HEK293 (cell line): Measurements from ENCODE around the gene RPS15.
A peak's percentile ranks its signal among the peaks of the same experiment; 100 is the strongest.

Source experiments
- ATF2 ChIP-seq: fragments of 450-650 bp; formaldehyde crosslinking; IDR thresholded peaks from 2 replicates; pipeline ENCODE4 v1.5.1; 2016; ENCODE audit warnings: missing biosample characterization, missing genetic modification characterization, low read depth
- EGR2 ChIP-seq: fragments of 450-650 bp; formaldehyde crosslinking; IDR thresholded peaks from 2 replicates; pipeline ENCODE4 v1.5.1; 2016; ENCODE audit warnings: low read depth, missing biosample characterization, missing genetic modification characterization
- HOXC10 ChIP-seq: sonication (generic); formaldehyde crosslinking; IDR thresholded peaks from 2 replicates; pipeline ENCODE4 v1.8.1; 2023; ENCODE audit warnings: mild to moderate bottlenecking, missing genetic modification reagents
- KLF7 ChIP-seq: fragments of 450-650 bp; formaldehyde crosslinking; IDR thresholded peaks from 2 replicates; pipeline ENCODE4 v1.5.1; 2016; ENCODE audit warnings: missing biosample characterization, missing genetic modification characterization, borderline replicate concordance
- OSR2 ChIP-seq: fragments of 450-650 bp; formaldehyde crosslinking; IDR thresholded peaks from 2 replicates; pipeline ENCODE4 v1.5.1; 2016; ENCODE audit warnings: missing biosample characterization, missing genetic modification characterization
- PBX3 ChIP-seq: sonication (generic); formaldehyde crosslinking; IDR thresholded peaks from 2 replicates; pipeline ENCODE4 v1.8.1; 2022; ENCODE audit warnings: mild to moderate bottlenecking, moderate library complexity, missing genetic modification reagents
- PRDM1 ChIP-seq: fragments of 450-650 bp; formaldehyde crosslinking; IDR thresholded peaks from 2 replicates; pipeline ENCODE4; 2016; ENCODE audit warnings: missing biosample characterization, missing genetic modification characterization
- PRDM2 ChIP-seq: fragments of 450-650 bp; formaldehyde crosslinking; IDR thresholded peaks from 2 replicates; pipeline ENCODE4 v1.5.1; 2016; ENCODE audit warnings: missing biosample characterization, missing genetic modification characterization, borderline replicate concordance
- SETDB1 ChIP-seq: IDR thresholded peaks from one replicate; pipeline ENCODE4 v1.6.1; 2017; ENCODE audit warnings: mild to moderate bottlenecking, low read length, moderate library complexity, mixed read lengths; ENCODE audit not compliant: insufficient read length
- ZBTB20 ChIP-seq: fragments of 450-650 bp; formaldehyde crosslinking; IDR thresholded peaks from 2 replicates; pipeline ENCODE4 v1.5.1; 2016; ENCODE audit warnings: missing biosample characterization, missing genetic modification characterization
- ZNF16 ChIP-seq: fragments of 450-650 bp; formaldehyde crosslinking; IDR thresholded peaks from 2 replicates; pipeline ENCODE4 v1.5.1; 2016; ENCODE audit warnings: low read depth, missing biosample characterization, missing genetic modification characterization
- ZNF2 ChIP-seq: fragments of 450-650 bp; formaldehyde crosslinking; IDR thresholded peaks from 2 replicates; pipeline ENCODE4 v1.5.1; 2016; ENCODE audit warnings: missing biosample characterization, missing genetic modification characterization
- ZNF211 ChIP-seq: fragments of 450-650 bp; formaldehyde crosslinking; IDR thresholded peaks from 2 replicates; pipeline ENCODE4 v1.5.1; 2016; ENCODE audit warnings: low read depth, missing biosample characterization, missing genetic modification characterization
- ZNF23 ChIP-seq: fragments of 450-650 bp; formaldehyde crosslinking; IDR thresholded peaks from 2 replicates; pipeline ENCODE4 v1.5.1; 2016; ENCODE audit warnings: missing biosample characterization, missing genetic modification characterization, borderline replicate concordance
- ZNF24 ChIP-seq: fragments of 450-650 bp; formaldehyde crosslinking; IDR thresholded peaks from 2 replicates; pipeline ENCODE4 v1.5.1; 2016; ENCODE audit warnings: missing biosample characterization, missing genetic modification characterization
- ZNF350 ChIP-seq: fragments of 450-650 bp; formaldehyde crosslinking; IDR thresholded peaks from 2 replicates; pipeline ENCODE4 v1.5.0; 2017; ENCODE audit warnings: missing biosample characterization, mild to moderate bottlenecking, missing genetic modification characterization
- ZNF433 ChIP-seq: fragments of 450-650 bp; formaldehyde crosslinking; IDR thresholded peaks from 2 replicates; pipeline ENCODE4 v1.5.1; 2016; ENCODE audit warnings: missing biosample characterization, missing genetic modification characterization, low read depth
- ZNF548 ChIP-seq: fragments of 450-650 bp; formaldehyde crosslinking; IDR thresholded peaks from 2 replicates; pipeline ENCODE4 v1.5.1; 2016; ENCODE audit warnings: missing biosample characterization, missing genetic modification characterization
- ZNF600 ChIP-seq: fragments of 450-650 bp; formaldehyde crosslinking; IDR thresholded peaks from 2 replicates; pipeline ENCODE4 v1.5.1; 2016; ENCODE audit warnings: missing biosample characterization, missing genetic modification characterization
- ZNF623 ChIP-seq: fragments of 450-650 bp; formaldehyde crosslinking; IDR thresholded peaks from 2 replicates; pipeline ENCODE4 v1.5.1; 2016; ENCODE audit warnings: missing biosample characterization, missing genetic modification characterization
- ZNF654 ChIP-seq: fragments of 450-650 bp; formaldehyde crosslinking; IDR thresholded peaks from 2 replicates; pipeline ENCODE4 v1.5.1; 2016; ENCODE audit warnings: low read depth, missing biosample characterization, missing genetic modification characterization
- ZNF707 ChIP-seq: fragments of 450-650 bp; formaldehyde crosslinking; IDR thresholded peaks from 2 replicates; pipeline ENCODE4 v1.5.1; 2016; ENCODE audit warnings: missing biosample characterization, missing genetic modification characterization
- ZNF768 ChIP-seq: fragments of 450-650 bp; formaldehyde crosslinking; IDR thresholded peaks from 2 replicates; pipeline ENCODE4 v1.5.1; 2018; ENCODE audit warnings: missing biosample characterization, mild to moderate bottlenecking, missing genetic modification characterization
- ZNF792 ChIP-seq: fragments of 450-650 bp; formaldehyde crosslinking; IDR thresholded peaks from 2 replicates; pipeline ENCODE4 v1.5.1; 2016; ENCODE audit warnings: missing biosample characterization, missing genetic modification characterization
- ZNF830 ChIP-seq: fragments of 450-650 bp; IDR thresholded peaks from 2 replicates; pipeline ENCODE4 v1.5.0; 2018; ENCODE audit warnings: missing biosample characterization, missing genetic modification characterization, low read depth, mild to moderate bottlenecking, moderate library complexity
- TF ChIP-seq, protein P1 (sequence below): fragments of 450-650 bp; formaldehyde crosslinking; IDR thresholded peaks from 2 replicates; pipeline ENCODE4; 2016; ENCODE audit warnings: missing biosample characterization, missing genetic modification characterization
- TF ChIP-seq, protein P2 (sequence below): fragments of 450-650 bp; formaldehyde crosslinking; IDR thresholded peaks from 2 replicates; pipeline ENCODE4 v1.5.1; 2016; ENCODE audit warnings: missing biosample characterization, missing genetic modification characterization

RPS15 gene

DNA sequence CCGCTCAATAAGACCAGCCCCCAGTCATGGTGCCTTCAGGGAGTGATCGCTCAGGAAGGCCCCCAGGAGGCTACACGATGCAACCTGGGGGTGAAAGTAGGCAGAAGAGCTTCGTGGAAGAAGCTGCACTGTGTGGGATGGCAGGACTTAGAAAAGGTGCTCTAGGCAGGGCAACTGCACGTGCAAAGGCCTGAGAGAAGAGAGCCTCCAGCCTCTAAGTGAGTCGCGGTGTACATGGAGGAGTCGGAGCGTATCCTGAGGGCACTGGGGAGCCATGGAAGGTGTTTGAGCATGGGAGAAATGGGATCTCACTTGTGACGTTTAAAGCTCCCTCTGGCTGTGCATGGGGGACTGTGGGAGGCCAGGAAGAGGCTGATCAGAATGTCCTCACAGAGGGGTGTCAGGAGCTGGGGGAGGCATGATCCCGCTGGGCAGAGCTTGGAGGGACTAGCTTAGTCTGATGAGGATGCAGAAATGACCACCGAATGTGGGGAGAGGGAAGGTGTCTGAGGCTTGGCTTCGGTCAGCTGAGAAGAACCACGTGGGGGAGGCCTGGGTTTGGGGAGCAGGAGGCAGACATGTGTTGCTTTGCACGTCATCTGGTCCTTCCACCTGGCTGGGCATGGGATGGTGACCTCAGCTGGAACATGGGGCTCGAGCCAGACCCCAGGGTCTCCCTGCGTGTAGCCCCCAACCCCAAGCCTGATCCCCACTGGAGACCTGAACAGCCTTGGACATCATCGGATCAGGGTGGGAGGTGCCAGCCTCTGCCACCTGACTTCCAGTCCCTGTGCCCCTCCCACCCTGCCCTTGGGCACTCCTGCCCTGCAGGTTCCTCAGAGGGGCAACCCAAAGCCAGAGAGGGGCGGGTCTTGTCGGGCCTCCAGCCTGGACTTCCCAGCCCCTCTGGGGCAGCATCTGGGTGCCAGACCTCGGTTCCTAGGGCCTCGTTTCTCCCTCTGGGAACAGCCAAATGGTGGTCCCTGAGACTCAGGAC is 12.8 kb downstream of the RPS15 start (continued):
- TF ChIP-seq, protein P1, sequence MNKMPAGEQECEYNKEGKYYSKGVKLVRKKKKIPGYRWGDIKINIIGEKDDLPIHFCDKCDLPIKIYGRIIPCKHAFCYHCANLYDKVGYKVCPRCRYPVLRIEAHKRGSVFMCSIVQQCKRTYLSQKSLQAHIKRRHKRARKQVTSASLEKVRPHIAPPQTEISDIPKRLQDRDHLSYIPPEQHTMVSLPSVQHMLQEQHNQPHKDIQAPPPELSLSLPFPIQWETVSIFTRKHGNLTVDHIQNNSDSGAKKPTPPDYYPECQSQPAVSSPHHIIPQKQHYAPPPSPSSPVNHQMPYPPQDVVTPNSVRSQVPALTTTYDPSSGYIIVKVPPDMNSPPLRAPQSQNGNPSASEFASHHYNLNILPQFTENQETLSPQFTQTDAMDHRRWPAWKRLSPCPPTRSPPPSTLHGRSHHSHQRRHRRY (tag by site-specific recombination), result no peak
- no peak for TF ChIP-seq ZNF548
- no peak for TF ChIP-seq ZNF2 (tag by site-specific recombination)
- no peak for TF ChIP-seq ATF2 (tag by site-specific recombination)
- no peak for TF ChIP-seq ZNF211 (tag by site-specific recombination)
- TF ChIP-seq PRDM1 (tag by site-specific recombination), result peak; percentile 55; the same call in 1 of the 2 replicates
- TF ChIP-seq ZNF654, result no peak
- TF ChIP-seq ZNF433 (tag by site-specific recombination), result no peak
- no peak for TF ChIP-seq KLF7
- TF ChIP-seq, protein P2, sequence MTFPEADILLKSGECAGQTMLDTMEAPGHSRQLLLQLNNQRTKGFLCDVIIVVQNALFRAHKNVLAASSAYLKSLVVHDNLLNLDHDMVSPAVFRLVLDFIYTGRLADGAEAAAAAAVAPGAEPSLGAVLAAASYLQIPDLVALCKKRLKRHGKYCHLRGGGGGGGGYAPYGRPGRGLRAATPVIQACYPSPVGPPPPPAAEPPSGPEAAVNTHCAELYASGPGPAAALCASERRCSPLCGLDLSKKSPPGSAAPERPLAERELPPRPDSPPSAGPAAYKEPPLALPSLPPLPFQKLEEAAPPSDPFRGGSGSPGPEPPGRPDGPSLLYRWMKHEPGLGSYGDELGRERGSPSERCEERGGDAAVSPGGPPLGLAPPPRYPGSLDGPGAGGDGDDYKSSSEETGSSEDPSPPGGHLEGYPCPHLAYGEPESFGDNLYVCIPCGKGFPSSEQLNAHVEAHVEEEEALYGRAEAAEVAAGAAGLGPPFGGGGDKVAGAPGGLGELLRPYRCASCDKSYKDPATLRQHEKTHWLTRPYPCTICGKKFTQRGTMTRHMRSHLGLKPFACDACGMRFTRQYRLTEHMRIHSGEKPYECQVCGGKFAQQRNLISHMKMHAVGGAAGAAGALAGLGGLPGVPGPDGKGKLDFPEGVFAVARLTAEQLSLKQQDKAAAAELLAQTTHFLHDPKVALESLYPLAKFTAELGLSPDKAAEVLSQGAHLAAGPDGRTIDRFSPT (tag by site-specific recombination), result 0 out of 2 replicates have a peak, but pooled peaks have one; percentile 37
- TF ChIP-seq OSR2 (tag by site-specific recombination), result no peak
- TF ChIP-seq HOXC10, result no peak
- no peak for TF ChIP-seq PBX3 (CRISPR knock-in tag)
- no peak for TF ChIP-seq ZNF792 (tag by site-specific recombination)
- TF ChIP-seq ZNF830 (tag by site-specific recombination), result no peak
- TF ChIP-seq ZBTB20 (tag by site-specific recombination), result no peak
- no peak for TF ChIP-seq ZNF23 (tag by site-specific recombination)
- no peak for TF ChIP-seq ZNF768
- no peak for TF ChIP-seq EGR2 (tag by site-specific recombination)
- TF ChIP-seq ZNF623 (tag by site-specific recombination), result peak; percentile 59
- TF ChIP-seq ZNF16 (tag by site-specific recombination), result peak; percentile 99
- TF ChIP-seq SETDB1, result no peak
- TF ChIP-seq ZNF350 (tag by site-specific recombination), result no peak
- TF ChIP-seq ZNF24 (tag by site-specific recombination), result no peak
- no peak for TF ChIP-seq PRDM2
- TF ChIP-seq ZNF600, result peak; percentile 67; the same call in 1 of the 2 replicates
- no peak for TF ChIP-seq ZNF707 (tag by site-specific recombination)
